Measurements from ENCODE around the gene TSNAX.

Gene TSNAX

DNA sequence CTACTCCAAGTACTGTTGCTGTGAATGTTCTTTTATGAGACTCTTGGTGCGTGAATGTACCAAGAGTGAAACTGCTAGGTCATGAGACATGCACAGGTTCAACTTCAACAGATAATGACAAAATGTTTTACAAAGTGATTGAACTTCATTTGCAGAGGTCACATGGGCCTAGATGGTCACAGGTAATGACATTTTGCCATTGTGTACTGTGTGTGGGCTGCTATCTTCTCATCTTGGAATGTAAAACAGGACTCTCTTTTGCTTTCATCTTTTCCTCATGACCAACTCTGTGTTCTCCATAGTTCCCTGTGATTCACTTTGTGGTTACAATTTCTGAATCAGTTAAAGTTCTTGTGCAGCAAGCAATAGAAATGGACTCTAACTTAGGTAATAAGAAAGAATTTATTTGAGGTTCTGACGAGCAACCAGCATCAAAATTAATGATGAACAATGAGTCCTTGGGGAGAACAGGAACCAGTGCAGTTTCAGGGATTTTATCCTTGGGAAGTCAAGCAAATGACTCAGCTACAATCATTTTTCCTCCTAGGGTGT, 16.2 kb upstream of the TSNAX start:
- no peak overlapping the region for H3K4me3 Mint-ChIP-seq
- H3K4me1 Mint-ChIP-seq: peaks cover 22% of the 10 kb centered on the region
- no peaks in the 10 kb centered on the region for H3K36me3 Mint-ChIP-seq (ENCODE audit: low read depth)
- H3K9me3 Mint-ChIP-seq: peaks cover 4% of the 10 kb centered on the region
- H3K27ac Mint-ChIP-seq: no peak overlapping the region
- DNase-seq: no peak
- H3K27me3 Mint-ChIP-seq (ENCODE audit: low read depth, poor library complexity): no peaks in the 10 kb centered on the region
- TF ChIP-seq, protein P1, sequence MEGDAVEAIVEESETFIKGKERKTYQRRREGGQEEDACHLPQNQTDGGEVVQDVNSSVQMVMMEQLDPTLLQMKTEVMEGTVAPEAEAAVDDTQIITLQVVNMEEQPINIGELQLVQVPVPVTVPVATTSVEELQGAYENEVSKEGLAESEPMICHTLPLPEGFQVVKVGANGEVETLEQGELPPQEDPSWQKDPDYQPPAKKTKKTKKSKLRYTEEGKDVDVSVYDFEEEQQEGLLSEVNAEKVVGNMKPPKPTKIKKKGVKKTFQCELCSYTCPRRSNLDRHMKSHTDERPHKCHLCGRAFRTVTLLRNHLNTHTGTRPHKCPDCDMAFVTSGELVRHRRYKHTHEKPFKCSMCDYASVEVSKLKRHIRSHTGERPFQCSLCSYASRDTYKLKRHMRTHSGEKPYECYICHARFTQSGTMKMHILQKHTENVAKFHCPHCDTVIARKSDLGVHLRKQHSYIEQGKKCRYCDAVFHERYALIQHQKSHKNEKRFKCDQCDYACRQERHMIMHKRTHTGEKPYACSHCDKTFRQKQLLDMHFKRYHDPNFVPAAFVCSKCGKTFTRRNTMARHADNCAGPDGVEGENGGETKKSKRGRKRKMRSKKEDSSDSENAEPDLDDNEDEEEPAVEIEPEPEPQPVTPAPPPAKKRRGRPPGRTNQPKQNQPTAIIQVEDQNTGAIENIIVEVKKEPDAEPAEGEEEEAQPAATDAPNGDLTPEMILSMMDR (IDR thresholded peaks at IDR 0.05): no peak

DNA sequence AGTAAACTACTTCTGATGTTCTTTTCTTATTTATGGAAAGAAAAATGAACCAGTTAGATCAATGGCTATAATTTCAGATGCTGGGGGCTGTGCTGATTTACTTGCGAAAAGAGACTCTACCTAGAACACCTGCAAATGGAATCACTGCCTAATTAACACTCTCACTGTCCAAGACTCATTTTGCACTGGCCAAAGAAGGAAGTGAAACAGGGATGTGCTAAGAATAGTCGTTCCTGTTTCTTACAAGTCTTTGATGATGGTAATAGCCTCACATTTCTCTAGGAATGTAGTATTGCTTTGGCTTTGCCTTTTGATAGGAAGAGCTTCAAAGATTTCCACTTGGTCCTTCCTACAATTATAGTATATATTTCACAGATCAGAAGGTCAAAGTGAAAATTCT, 12.7 kb upstream of the TSNAX start:
- H3K27ac Mint-ChIP-seq: no peak overlapping the region
- no peaks in the 10 kb centered on the region for H3K36me3 Mint-ChIP-seq (ENCODE audit: low read depth)
- H3K9me3 Mint-ChIP-seq: no peaks in the 10 kb centered on the region
- TF ChIP-seq, protein P1 (IDR thresholded peaks at IDR 0.05): no peak
- no peak overlapping the region for H3K4me3 Mint-ChIP-seq
- H3K27me3 Mint-ChIP-seq (ENCODE audit: low read depth, poor library complexity): peaks cover 3% of the 10 kb centered on the region
- H3K4me1 Mint-ChIP-seq: no peaks in the 10 kb centered on the region
- no peak for DNase-seq

DNA sequence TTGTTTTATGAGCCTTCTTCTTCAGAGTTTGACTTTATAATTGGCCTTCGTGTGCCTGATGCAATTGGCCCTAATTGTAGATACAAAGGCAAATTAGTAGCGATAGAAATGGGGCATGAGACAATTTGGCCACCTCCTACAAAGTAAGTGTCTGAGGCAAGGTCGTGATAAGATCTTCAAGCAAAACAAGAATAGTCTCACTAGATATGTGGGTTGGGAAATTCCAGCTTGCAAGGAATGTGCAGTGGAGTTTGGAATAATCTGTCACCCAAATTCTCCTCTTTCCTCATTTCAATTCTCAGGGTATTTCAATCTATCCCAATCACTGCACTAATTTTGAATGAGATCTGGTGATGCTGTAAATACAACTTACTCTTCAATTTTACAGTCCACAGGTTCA, 11.4 kb upstream of the TSNAX start:
- Mint-ChIP-seq H3K36me3 (ENCODE audit: low read depth) (no peaks in the 10 kb centered on the region), H3K9me3 (no peaks in the 10 kb centered on the region), H3K4me1 (no peaks in the 10 kb centered on the region), H3K27ac (no peak overlapping the region), H3K27me3 (ENCODE audit: low read depth, poor library complexity) (peaks cover 3% of the 10 kb centered on the region), H3K4me3 (no peak overlapping the region)
- DNase-seq: no peak
- TF ChIP-seq, protein P1 (IDR thresholded peaks at IDR 0.05): no peak

DNA sequence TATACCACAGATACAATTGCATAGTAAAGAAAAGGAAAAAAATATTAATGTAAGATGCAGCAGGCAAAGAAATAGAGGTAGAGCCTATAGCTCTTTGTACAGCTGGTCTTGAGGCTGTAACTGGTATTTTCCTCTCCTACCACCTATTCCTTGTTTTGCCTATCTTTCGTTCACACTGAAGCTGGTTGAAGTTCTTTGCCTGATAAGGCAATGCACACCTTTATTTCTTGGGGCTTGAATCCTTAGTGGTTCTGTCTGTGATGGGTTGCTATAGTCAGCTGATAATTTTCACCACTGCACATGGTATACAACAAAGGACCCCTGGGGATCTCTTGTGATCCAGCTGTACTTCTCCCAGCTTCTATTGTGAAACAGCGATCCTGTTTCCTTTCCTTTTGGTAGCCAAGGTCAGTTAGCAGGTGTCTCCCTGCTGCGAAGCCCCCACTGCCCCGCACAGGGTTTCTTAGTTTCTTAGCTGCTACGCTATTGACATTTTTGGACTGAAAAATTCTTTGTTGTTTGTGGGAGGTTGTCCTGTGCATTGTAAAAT, 9.9 kb upstream of the TSNAX start:
- peaks cover 3% of the 10 kb centered on the region for H3K27me3 Mint-ChIP-seq (ENCODE audit: low read depth, poor library complexity)
- TF ChIP-seq, protein P1 (IDR thresholded peaks at IDR 0.05): no peak
- no peaks in the 10 kb centered on the region for H3K4me1 Mint-ChIP-seq
- no peak overlapping the region for H3K27ac Mint-ChIP-seq
- H3K4me3 Mint-ChIP-seq: no peak overlapping the region
- no peaks in the 10 kb centered on the region for H3K36me3 Mint-ChIP-seq (ENCODE audit: low read depth)
- no peak for DNase-seq
- no peaks in the 10 kb centered on the region for H3K9me3 Mint-ChIP-seq

DNA sequence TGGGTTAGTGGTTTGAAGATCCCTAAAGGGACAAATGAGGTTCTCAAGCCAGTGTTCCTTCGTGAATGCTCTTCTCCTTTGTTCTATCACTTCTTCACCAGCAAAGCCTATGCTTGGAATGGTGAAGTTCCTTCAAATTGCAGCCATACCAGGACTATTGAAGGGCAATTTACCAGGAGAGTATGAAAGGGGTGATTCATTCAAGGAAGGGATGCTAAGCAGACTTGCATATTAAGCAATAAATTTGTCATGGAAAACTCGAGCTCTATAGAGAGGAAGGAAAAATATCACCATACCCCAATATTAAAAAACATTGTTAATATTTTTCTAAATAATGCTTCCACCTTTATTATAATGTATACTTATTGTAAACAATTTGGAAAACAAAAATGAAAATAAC, 9.3 kb upstream of the TSNAX start:
- TF ChIP-seq, protein P1 (IDR thresholded peaks at IDR 0.05): no peak
- Mint-ChIP-seq H3K9me3 (no peaks in the 10 kb centered on the region), H3K36me3 (ENCODE audit: low read depth) (no peaks in the 10 kb centered on the region), H3K27me3 (ENCODE audit: low read depth, poor library complexity) (peaks cover 3% of the 10 kb centered on the region), H3K4me1 (no peaks in the 10 kb centered on the region), H3K27ac (no peak overlapping the region), H3K4me3 (no peak overlapping the region)
- no peak for DNase-seq

DNA sequence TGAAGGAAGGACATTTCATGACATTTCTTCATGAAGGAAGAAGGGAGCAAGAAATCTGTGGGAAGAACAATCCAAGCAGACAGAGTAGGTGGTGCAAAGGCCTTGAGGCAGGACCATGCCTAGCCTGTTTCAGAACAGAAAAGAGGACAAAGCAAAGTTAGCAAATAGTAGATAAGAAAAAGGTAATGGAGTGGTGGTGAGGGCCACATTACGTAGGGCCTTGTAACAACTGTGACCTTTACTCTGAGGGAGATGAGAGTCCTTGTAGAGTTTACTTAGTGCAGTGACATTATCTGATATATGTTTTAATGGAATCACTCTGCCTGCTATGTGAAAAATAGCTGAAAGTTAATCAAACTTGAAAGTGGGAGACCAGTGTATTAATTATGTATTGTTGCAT, 6.4 kb upstream of the TSNAX start:
- Mint-ChIP-seq H3K36me3 (ENCODE audit: low read depth) (no peaks in the 10 kb centered on the region), H3K27me3 (ENCODE audit: low read depth, poor library complexity) (peaks cover 3% of the 10 kb centered on the region), H3K9me3 (no peaks in the 10 kb centered on the region), H3K4me3 (no peak overlapping the region), H3K27ac (no peak overlapping the region), H3K4me1 (no peaks in the 10 kb centered on the region)
- TF ChIP-seq, protein P1 (IDR thresholded peaks at IDR 0.05): no peak
- no peak for DNase-seq

Data from nephron progenitor cell (in vitro differentiated cells).